Karpas-422 (cell line): ENCODE measurements around the gene ADAM8. TPM values are rescaled to one million over a fixed set of nuclear protein-coding genes. Genes with fewer than 3 reads are reported as not detected.

Source experiments
- DNase-seq: peaks from one replicate; pipeline ENCODE4 v3.0.0-alpha.2; 2015
- H2AFZ ChIP-seq: fragments of 200-600 bp; sonication (generic); 2 replicates; pipeline ENCODE4 v1.6.1; 2014; ENCODE audit warnings: antibody characterized with exemption, low read length, mixed read lengths
- H3K27ac ChIP-seq: fragments of 200-600 bp; sonication (generic); 2 replicates; pipeline ENCODE4 v1.5.1; 2014; ENCODE audit warnings: mild to moderate bottlenecking, low read length, moderate library complexity
- H3K27me3 ChIP-seq: fragments of 200-600 bp; sonication (generic); 2 replicates; pipeline ENCODE4 v1.6.1; 2014; ENCODE audit warnings: low read length, mixed read lengths
- H3K36me3 ChIP-seq: fragments of 200-600 bp; sonication (generic); 2 replicates; pipeline ENCODE4 v1.6.1; 2014; ENCODE audit warnings: low read length, mixed read lengths; ENCODE audit not compliant: insufficient read depth
- H3K4me1 ChIP-seq: fragments of 200-600 bp; sonication (generic); 2 replicates; pipeline ENCODE4 v1.6.1; 2014; ENCODE audit warnings: mild to moderate bottlenecking, low read length, mixed read lengths
- H3K4me2 ChIP-seq: fragments of 200-600 bp; sonication (generic); 2 replicates; pipeline ENCODE4 v1.6.1; 2014; ENCODE audit warnings: low read length, low read depth, mild to moderate bottlenecking; ENCODE audit not compliant: poor library complexity, severe bottlenecking
- H3K4me3 ChIP-seq: fragments of 200-600 bp; sonication (generic); 2 replicates; pipeline ENCODE4 v1.5.1; 2014; ENCODE audit warnings: mild to moderate bottlenecking, antibody characterized with exemption, low read length, mixed read lengths
- H3K79me2 ChIP-seq: fragments of 200-600 bp; sonication (generic); 2 replicates; pipeline ENCODE4 v1.6.1; 2014; ENCODE audit warnings: mild to moderate bottlenecking, low read length, mixed read lengths
- H3K9ac ChIP-seq: fragments of 200-600 bp; sonication (generic); 2 replicates; pipeline ENCODE4 v1.6.0; 2014; ENCODE audit warnings: low read length
- H3K9me2 ChIP-seq: fragments of 200-600 bp; sonication (generic), shearing (Covaris generic); replicated peaks from 2 replicates; pipeline ENCODE4 v1.6.0; 2014; ENCODE audit warnings: mild to moderate bottlenecking, low read length, moderate library complexity; ENCODE audit not compliant: insufficient read depth
- H3K9me3 ChIP-seq: fragments of 300-700, 200-600 bp; sonication (generic); 2 replicates; pipeline ENCODE4 v1.6.1; 2014; ENCODE audit warnings: low read length, mixed read lengths
- H4K20me1 ChIP-seq: fragments of 200-600 bp; sonication (generic); 2 replicates; pipeline ENCODE4 v1.6.1; 2014; ENCODE audit warnings: mild to moderate bottlenecking, antibody characterized with exemption, low read length, low read depth; ENCODE audit not compliant: insufficient read depth
- total RNA-seq: library from RNA; depleted of rRNA; stranded (reverse); fragments of >200 nt; shearing (Covaris generic); gene quantifications from 2 replicates; pipeline ENCODE4 v1.2.3, GENCODE V29; 2014; ENCODE audit warnings: low replicate concordance

ADAM8 gene
- total RNA-seq, 1 experiment from 2014 or later: 0.71 TPM

DNA sequence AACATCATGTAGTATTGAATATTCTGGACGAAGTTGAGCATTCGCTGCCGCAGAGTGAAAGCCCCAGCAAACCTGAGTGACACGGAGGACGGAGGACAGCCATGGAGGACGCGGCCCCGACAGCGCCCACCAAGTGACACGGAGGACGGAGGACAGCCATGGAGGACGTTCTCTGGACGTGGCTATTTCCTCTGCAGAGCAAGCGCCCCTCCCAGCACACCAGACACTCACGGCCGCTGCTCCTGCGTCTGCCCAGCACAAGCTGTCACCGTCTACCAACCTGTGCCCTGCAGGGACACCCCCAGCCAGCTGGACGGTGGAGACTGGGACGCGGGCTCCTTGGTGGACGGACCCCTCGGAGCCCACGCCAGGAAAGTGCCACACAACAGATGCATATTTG is 7.3 kb upstream of the ADAM8 start:
- no peaks in the 10 kb centered on the region for H3K36me3 ChIP-seq
- H3K9me2 ChIP-seq: no peaks in the 10 kb centered on the region
- H3K79me2 ChIP-seq: no peaks in the 10 kb centered on the region
- no peak overlapping the region for H3K4me2 ChIP-seq
- no peak overlapping the region for H3K27ac ChIP-seq
- no peak for DNase-seq
- no peaks in the 10 kb centered on the region for H4K20me1 ChIP-seq
- no peak overlapping the region for H3K4me3 ChIP-seq
- no peaks in the 10 kb centered on the region for H3K27me3 ChIP-seq
- no peaks in the 10 kb centered on the region for H3K4me1 ChIP-seq
- no peaks in the 10 kb centered on the region for H3K9me3 ChIP-seq
- no peak overlapping the region for H3K9ac ChIP-seq
- no peak overlapping the region for H2AFZ ChIP-seq

DNA sequence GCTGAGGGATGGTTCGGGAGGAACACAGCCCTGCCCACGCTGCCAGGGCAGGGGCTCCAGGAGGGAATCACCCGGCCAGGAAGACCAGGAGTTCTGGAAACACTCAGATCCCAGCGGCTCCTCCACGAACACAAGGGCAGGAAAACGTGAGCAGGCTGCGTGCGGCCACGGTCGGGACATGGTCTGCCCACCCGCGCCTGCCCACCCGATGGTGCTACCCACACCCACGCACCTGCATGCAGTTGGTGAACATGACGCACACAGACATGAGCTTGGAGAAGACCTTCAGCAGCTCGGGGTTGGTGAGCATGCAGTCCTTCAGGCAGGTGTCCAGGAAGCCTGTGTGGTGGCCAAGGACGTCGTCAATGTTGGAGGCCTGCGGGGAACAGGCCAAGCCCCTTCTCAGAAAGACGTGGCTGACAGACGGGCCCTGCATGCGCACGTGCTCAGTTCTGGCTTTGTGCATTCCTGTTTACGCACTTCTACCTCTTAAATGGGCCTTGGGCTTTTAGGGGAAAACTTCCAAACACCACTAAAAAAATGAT is 6.2 kb upstream of the ADAM8 start:
- Histone ChIP-seq H3K79me2 (no peaks in the 10 kb centered on the region), H2AFZ (no peak overlapping the region), H3K4me1 (no peaks in the 10 kb centered on the region), H3K27ac (no peak overlapping the region), H3K9me3 (no peaks in the 10 kb centered on the region), H3K9ac (no peak overlapping the region), H3K4me3 (no peak overlapping the region), H3K27me3 (no peaks in the 10 kb centered on the region), H3K9me2 (no peaks in the 10 kb centered on the region), H4K20me1 (0 out of 2 replicates have a peak, but pooled peaks cover 5% of the 10 kb centered on the region), H3K36me3 (no peaks in the 10 kb centered on the region), H3K4me2 (no peak overlapping the region)
- DNase-seq: no peak

GRCh38 chr10:133281628-133282372 is 5.1 kb upstream of the ADAM8 start:
- Histone ChIP-seq H3K79me2 (no peaks in the 10 kb centered on the region), H3K27me3 (no peaks in the 10 kb centered on the region), H3K9ac (no peak overlapping the region), H3K4me1 (peaks cover 2% of the 10 kb centered on the region; the same call in 1 of the 2 replicates), H3K4me2 (no peak overlapping the region), H3K27ac (no peak overlapping the region), H3K36me3 (no peaks in the 10 kb centered on the region), H4K20me1 (0 out of 2 replicates have a peak, but pooled peaks cover 5% of the 10 kb centered on the region), H3K9me2 (no peaks in the 10 kb centered on the region), H2AFZ (no peak overlapping the region), H3K9me3 (no peaks in the 10 kb centered on the region), H3K4me3 (no peak overlapping the region)
- no peak for DNase-seq

- Histone ChIP-seq H2AFZ (no peak overlapping the region), H3K9ac (no peak overlapping the region), H3K4me1 (peaks cover 9% of the 10 kb centered on the region), H3K4me2 (no peak overlapping the region), H4K20me1 (peaks cover 10% of the 10 kb centered on the region; the same call in 1 of the 2 replicates), H3K27me3 (no peaks in the 10 kb centered on the region), H3K9me3 (no peaks in the 10 kb centered on the region), H3K36me3 (no peaks in the 10 kb centered on the region), H3K9me2 (no peaks in the 10 kb centered on the region), H3K27ac (no peak overlapping the region), H3K4me3 (no peak overlapping the region), H3K79me2 (no peaks in the 10 kb centered on the region)
- no peak for DNase-seq
Measured at GRCh38 chr10:133281084-133281483, 4.4 kb upstream of the ADAM8 start.

DNA sequence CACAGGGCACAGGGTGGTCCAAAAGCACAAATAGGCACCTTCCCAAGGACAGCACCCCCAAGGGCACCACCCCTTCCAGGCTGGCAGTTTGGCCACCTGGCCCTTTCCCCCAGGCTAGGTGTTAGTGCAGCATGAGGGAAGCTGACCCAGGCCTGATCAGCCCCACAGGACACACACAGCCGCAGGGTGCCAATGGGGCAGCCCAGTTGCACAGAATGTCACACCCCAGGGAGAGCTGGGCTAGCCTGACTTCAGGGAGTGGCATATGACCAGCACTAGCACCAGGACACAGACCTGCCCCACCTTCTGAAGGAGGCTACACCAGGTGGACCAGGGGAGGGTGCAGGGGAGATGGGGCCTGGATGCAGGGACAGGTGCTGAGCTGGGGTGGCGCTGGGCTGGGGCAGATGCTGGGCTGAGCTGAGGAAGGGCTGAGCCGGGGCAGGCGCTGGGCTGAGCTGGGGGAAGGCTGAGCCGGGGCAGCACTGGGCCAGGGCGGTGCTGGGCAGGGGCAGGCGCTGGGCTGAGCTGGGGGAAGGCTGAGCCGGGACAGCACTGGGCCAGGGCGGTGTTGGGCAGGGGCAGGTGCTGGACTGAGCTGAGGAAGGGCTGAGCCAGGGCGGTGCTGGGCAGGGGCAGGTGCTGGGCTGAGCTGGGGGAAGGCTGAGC is 3.9 kb upstream of the ADAM8 start:
- H3K36me3 ChIP-seq: no peaks in the 10 kb centered on the region
- no peaks in the 10 kb centered on the region for H3K27me3 ChIP-seq
- H3K4me2 ChIP-seq: no peak overlapping the region

DNA sequence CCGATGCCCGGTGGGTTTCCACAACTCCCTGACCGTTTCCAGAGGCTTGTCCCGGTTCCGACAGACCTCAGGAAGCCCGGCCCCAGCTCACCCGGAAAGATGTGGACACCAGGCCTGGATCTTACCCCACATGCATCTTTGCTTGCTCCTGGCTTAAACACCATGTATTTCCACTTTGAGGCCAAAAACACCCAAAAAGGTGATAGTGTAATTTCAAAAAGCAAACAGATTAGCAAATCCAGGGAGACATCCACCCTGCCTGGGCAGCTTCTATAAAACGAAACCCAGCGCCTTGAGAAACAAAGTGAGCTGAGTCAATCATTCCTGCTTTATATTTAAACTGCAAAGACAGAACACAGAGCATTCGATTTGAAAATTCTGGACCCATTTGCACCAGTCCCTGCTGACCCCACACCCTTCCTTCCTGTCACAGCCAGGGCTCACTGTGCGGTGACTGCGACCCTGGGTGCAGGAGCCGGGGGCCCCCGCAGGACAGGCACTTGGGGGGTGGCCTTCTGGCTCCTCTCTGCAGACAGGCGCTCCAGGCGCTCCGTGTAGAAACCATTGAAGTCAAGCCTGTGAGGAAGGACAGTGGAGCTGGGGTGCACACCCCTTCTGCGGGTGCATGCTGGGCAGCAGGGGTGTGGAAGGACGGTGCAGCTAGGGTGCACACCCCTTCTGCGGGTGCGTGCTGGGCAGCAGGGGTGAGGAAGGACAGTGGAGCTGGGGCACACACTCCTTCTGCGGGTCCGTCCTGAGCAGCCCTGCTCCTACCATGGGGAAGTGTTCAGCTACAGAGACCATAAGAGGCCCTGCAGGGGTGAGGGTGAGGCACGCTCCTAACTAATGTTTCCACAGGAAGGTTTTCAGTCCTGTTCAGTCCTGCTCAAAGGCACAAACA is 2.9 kb upstream of the ADAM8 start:
- Histone ChIP-seq H2AFZ (no peak overlapping the region), H3K4me1 (peaks cover 16% of the 10 kb centered on the region), H3K9ac (no peak overlapping the region), H3K36me3 (no peaks in the 10 kb centered on the region), H4K20me1 (peaks cover 21% of the 10 kb centered on the region; the same call in 1 of the 2 replicates), H3K4me3 (no peak overlapping the region), H3K9me3 (no peaks in the 10 kb centered on the region), H3K79me2 (no peaks in the 10 kb centered on the region), H3K27ac (no peak overlapping the region), H3K27me3 (no peaks in the 10 kb centered on the region), H3K4me2 (no peak overlapping the region), H3K9me2 (no peaks in the 10 kb centered on the region)
- no peak for DNase-seq

More for the DNA sequence above, 3.9 kb upstream of the ADAM8 start:
- Histone ChIP-seq H3K9ac (no peak overlapping the region), H3K79me2 (no peaks in the 10 kb centered on the region), H4K20me1 (peaks cover 14% of the 10 kb centered on the region; the same call in 1 of the 2 replicates), H3K27ac (no peak overlapping the region), H3K4me1 (peaks cover 13% of the 10 kb centered on the region), H2AFZ (no peak overlapping the region), H3K9me2 (no peaks in the 10 kb centered on the region), H3K9me3 (no peaks in the 10 kb centered on the region), H3K4me3 (no peak overlapping the region)
- no peak for DNase-seq

DNA sequence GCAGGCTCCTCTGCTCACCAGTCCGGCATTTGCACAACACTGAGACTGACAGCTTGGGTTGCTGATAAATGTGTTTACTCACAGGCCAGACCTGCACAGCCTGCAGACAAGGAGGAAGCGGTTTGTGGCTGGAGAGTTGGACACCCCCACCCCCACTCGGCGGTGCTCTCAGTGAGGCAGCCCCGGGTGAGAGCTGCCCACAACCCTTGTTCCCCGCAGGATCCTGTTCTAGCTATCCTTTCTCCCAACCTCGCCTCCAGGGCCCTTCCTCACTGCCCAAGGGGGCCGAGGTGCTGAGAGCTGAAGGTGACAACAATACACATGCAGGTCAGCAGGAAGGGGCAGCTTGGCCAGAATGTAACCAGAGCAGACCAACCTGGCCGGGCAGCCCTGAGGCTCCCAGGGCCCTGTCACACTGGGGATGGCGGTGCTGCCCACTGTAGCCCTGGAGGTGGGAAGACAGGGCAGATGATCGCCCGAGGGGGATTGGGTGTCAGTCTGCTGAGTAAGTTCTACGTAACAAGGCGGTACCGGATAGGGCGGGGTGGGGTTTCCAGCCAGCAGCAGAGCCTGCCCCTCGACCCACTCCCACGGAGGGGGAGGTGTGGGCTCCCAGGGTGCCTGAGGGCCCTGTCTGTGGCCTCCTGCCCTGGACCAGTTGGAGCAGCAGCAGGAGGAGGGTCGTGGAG is 2.1 kb upstream of the ADAM8 start:
- H3K9ac ChIP-seq: no peak overlapping the region
- H4K20me1 ChIP-seq: peaks cover 21% of the 10 kb centered on the region; the same call in 1 of the 2 replicates
- H3K4me2 ChIP-seq: no peak overlapping the region
- no peak overlapping the region for H2AFZ ChIP-seq
- H3K4me1 ChIP-seq: peaks cover 16% of the 10 kb centered on the region
- H3K79me2 ChIP-seq: no peaks in the 10 kb centered on the region
- no peaks in the 10 kb centered on the region for H3K27me3 ChIP-seq
- H3K27ac ChIP-seq: no peak overlapping the region
- H3K4me3 ChIP-seq: no peak overlapping the region
- no peaks in the 10 kb centered on the region for H3K9me2 ChIP-seq
- no peak for DNase-seq
- H3K36me3 ChIP-seq: no peaks in the 10 kb centered on the region
- H3K9me3 ChIP-seq: no peaks in the 10 kb centered on the region
